H1 (cell line): Measurements from ENCODE around the gene EEF1AKMT1. TPM values are rescaled to one million over a fixed set of nuclear protein-coding genes. Genes with fewer than 3 reads are reported as not detected.

Source experiments
- CTCF ChIA-PET: fragments of 300-600 bp; sonication (Branson Sonifier 250); formaldehyde crosslinking; loops from one replicate; lab custom pipeline; 2021; ENCODE audit not compliant: partially characterized antibody; lab: Charles Lee
- POLR2A ChIA-PET: fragments of 300-600 bp; sonication (Branson Sonifier 250); formaldehyde crosslinking; loops from one replicate; lab custom pipeline; 2021; ENCODE audit warnings: inconsistent platforms; ENCODE audit not compliant: partially characterized antibody; lab: Charles Lee
- DNase-seq, 2 experiments: peaks; one replicate each; pipeline versions ENCODE4 v3.0.0 to v3.0.0-alpha.2; 2010 to 2022; ENCODE audit warnings: low spot score in 2 of 2, low read depth in 1 of 2, mixed read lengths in 1 of 2
- FAIRE-seq: peaks from 2 replicates; lab custom pipeline; 2011; peaks lifted over from hg19 to GRCh38; lab: Jason Lieb, UNC
- H2AFZ ChIP-seq: 2 replicates; pipeline ENCODE4 v1.8.1; 2012; ENCODE audit warnings: low read length, inconsistent platforms
- H2AK5ac ChIP-seq: 2 replicates; pipeline ENCODE4 v1.6.1; 2013; ENCODE audit warnings: low read depth, low read length
- H2BK120ac ChIP-seq: replicated peaks from 2 replicates; pipeline ENCODE3; 2013; ENCODE audit warnings: low read depth, low read length, inconsistent platforms
- H2BK12ac ChIP-seq: 2 replicates; pipeline ENCODE4 v1.6.1; 2013; ENCODE audit warnings: low read depth, low read length
- H2BK15ac ChIP-seq: 2 replicates; pipeline ENCODE4 v1.6.1; 2013; ENCODE audit warnings: low read length
- H2BK20ac ChIP-seq: 2 replicates; pipeline ENCODE4 v1.6.1; 2013; ENCODE audit warnings: low read length
- H2BK5ac ChIP-seq: 2 replicates; pipeline ENCODE4 v1.6.1; 2013; ENCODE audit warnings: low read depth, low read length
- H3K14ac ChIP-seq: 2 replicates; pipeline ENCODE4 v1.6.1; 2013; ENCODE audit warnings: inconsistent platforms; ENCODE audit not compliant: insufficient read length
- H3K18ac ChIP-seq: 2 replicates; pipeline ENCODE4 v1.6.1; 2013; ENCODE audit warnings: low read length; ENCODE audit errors: extremely low read depth
- H3K23ac ChIP-seq: 2 replicates; pipeline ENCODE4 v1.6.1; 2013; ENCODE audit warnings: inconsistent platforms; ENCODE audit not compliant: insufficient read length
- H3K23me2 ChIP-seq: 2 replicates; pipeline ENCODE4 v1.6.1; 2013; ENCODE audit warnings: low read depth, low read length
- H3K27ac ChIP-seq: 2 replicates; pipeline ENCODE4 v1.6.1; 2011; ENCODE audit warnings: low read depth, low read length, inconsistent platforms
- H3K27me3 ChIP-seq, 4 experiments: replicated peaks in 1 of 4; 1 replicate in 1 of 4; 2 replicates in 3 of 4; pipeline versions ENCODE4 v1.6.1 to v1.8.1; 2011 to 2013; ENCODE audit warnings: low read length in 3 of 4, mild to moderate bottlenecking in 3 of 4, inconsistent platforms in 2 of 4, mixed read lengths in 2 of 4, moderate library complexity in 1 of 4; ENCODE audit not compliant: control insufficient read depth in 3 of 4, insufficient read depth in 3 of 4; ENCODE audit errors: extremely low read depth in 1 of 4
- H3K36me3 ChIP-seq, 4 experiments: 2 replicates each; pipeline versions ENCODE4 v1.6.1 to v1.8.1; 2011 to 2013; ENCODE audit warnings: mild to moderate bottlenecking in 4 of 4, low read length in 3 of 4, moderate library complexity in 2 of 4, control low read depth in 1 of 4, inconsistent platforms in 1 of 4; ENCODE audit not compliant: insufficient read depth in 4 of 4, control insufficient read depth in 2 of 4
- H3K4ac ChIP-seq: replicated peaks from 2 replicates; pipeline ENCODE3; 2013; ENCODE audit warnings: low read length, low read depth, mixed read lengths, inconsistent platforms; ENCODE audit not compliant: insufficient read length
- H3K4me1 ChIP-seq, 4 experiments: replicated peaks in 1 of 4; 1 replicate in 1 of 4; 2 replicates in 3 of 4; pipeline versions ENCODE4 v1.6.1 to v1.8.1; 2011 to 2013; ENCODE audit warnings: low read length in 3 of 4, inconsistent platforms in 2 of 4, mixed read lengths in 1 of 4; ENCODE audit not compliant: insufficient read depth in 4 of 4, control insufficient read depth in 3 of 4
- H3K4me2 ChIP-seq, 2 experiments: 2 replicates each; pipeline versions ENCODE4 v1.6.1 to v1.8.1; 2011 to 2013; ENCODE audit warnings: low read depth in 2 of 2, low read length in 2 of 2, control low read depth in 1 of 2, inconsistent platforms in 1 of 2, mild to moderate bottlenecking in 1 of 2; ENCODE audit not compliant: insufficient read depth in 1 of 2
- H3K4me3 ChIP-seq, 4 experiments: fragments of 200-600, 300-600 bp in 1 of 4; sonication (generic), shearing (Covaris generic), sonication (Bioruptor Twin) in 1 of 4; 2 replicates each; pipeline versions ENCODE4 v1.5.1 to v1.8.1; 2011 to 2016; ENCODE audit warnings: low read length in 4 of 4, low read depth in 3 of 4, control low read depth in 2 of 4, inconsistent platforms in 2 of 4, mild to moderate bottlenecking in 2 of 4, mixed read lengths in 1 of 4, moderate library complexity in 1 of 4; ENCODE audit not compliant: insufficient read depth in 2 of 4; ENCODE audit errors: extremely low read depth in 1 of 4
- H3K56ac ChIP-seq: replicated peaks from 2 replicates; pipeline ENCODE3; 2013; ENCODE audit warnings: low read depth, mild to moderate bottlenecking, mixed read lengths, low read length, inconsistent platforms; ENCODE audit not compliant: insufficient read length
- H3K79me1 ChIP-seq: 2 replicates; pipeline ENCODE4 v1.6.1; 2013; ENCODE audit warnings: low read depth, low read length, control low read depth
- H3K79me2 ChIP-seq, 2 experiments: 2 replicates each; pipeline versions ENCODE4 v1.6.1 to v1.8.1; 2012 to 2013; ENCODE audit warnings: low read length in 2 of 2, mild to moderate bottlenecking in 2 of 2, inconsistent platforms in 1 of 2; ENCODE audit not compliant: insufficient read depth in 2 of 2, control insufficient read depth in 1 of 2
- H3K9ac ChIP-seq, 4 experiments: replicated peaks in 1 of 4; 1 replicate in 1 of 4; 2 replicates in 3 of 4; pipeline versions ENCODE4 v1.6.1 to v1.8.1; 2011 to 2013; ENCODE audit warnings: low read depth in 3 of 4, low read length in 3 of 4, control low read depth in 2 of 4, mild to moderate bottlenecking in 2 of 4, moderate library complexity in 2 of 4, inconsistent platforms in 1 of 4; ENCODE audit errors: extremely low read depth in 1 of 4
- H3K9me3 ChIP-seq, 2 experiments: 2 replicates each; pipeline versions ENCODE4 v1.6.1 to v1.8.1; 2012 to 2013; ENCODE audit warnings: mild to moderate bottlenecking in 2 of 2, moderate library complexity in 2 of 2, control low read depth in 1 of 2, inconsistent platforms in 1 of 2, low read depth in 1 of 2, low read length in 1 of 2, mixed read lengths in 1 of 2; ENCODE audit not compliant: insufficient read depth in 2 of 2
- H4K20me1 ChIP-seq, 2 experiments: replicated peaks in 1 of 2; 2 replicates each; pipeline versions ENCODE3 to v1.8.1; 2011 to 2013; ENCODE audit warnings: inconsistent platforms in 2 of 2, low read length in 2 of 2, mild to moderate bottlenecking in 1 of 2; ENCODE audit not compliant: insufficient read depth in 2 of 2, control insufficient read depth in 1 of 2
- H4K5ac ChIP-seq: 2 replicates; pipeline ENCODE4 v1.6.1; 2013; ENCODE audit warnings: low read length, low read depth, mixed read lengths, inconsistent platforms; ENCODE audit not compliant: insufficient read length
- H4K8ac ChIP-seq: 2 replicates; pipeline ENCODE4 v1.8.0; 2013; ENCODE audit warnings: mild to moderate bottlenecking, moderate library complexity, low read length, inconsistent platforms; ENCODE audit not compliant: insufficient read depth; ENCODE audit errors: extremely low read depth
- H4K91ac ChIP-seq: replicated peaks from 2 replicates; pipeline ENCODE3; 2013; ENCODE audit warnings: low read length, mixed read lengths, inconsistent platforms; ENCODE audit not compliant: insufficient read length
- CHD1 ChIP-seq: IDR thresholded peaks from 2 replicates; pipeline ENCODE4 v1.6.1; 2012; ENCODE audit warnings: low read depth, low read length, improper control_type of control experiment
- HDAC6 ChIP-seq: IDR thresholded peaks from one replicate; pipeline ENCODE4 v1.7.1; 2012; ENCODE audit warnings: low read depth, mild to moderate bottlenecking, inconsistent platforms, low read length, moderate library complexity
- SAP30 ChIP-seq: fragments of 300-600 bp; sonication (generic); IDR thresholded peaks from 2 replicates; pipeline ENCODE4 v1.7.1; 2012; ENCODE audit warnings: low read length, moderate library complexity, mild to moderate bottlenecking, inconsistent platforms; ENCODE audit not compliant: insufficient read depth, insufficient replicate concordance
- SIX5 ChIP-seq: IDR thresholded peaks from 2 replicates; pipeline ENCODE4 v1.6.1; 2011; ENCODE audit warnings: mild to moderate bottlenecking, low read depth, low read length
- TBP ChIP-seq: IDR thresholded peaks from 2 replicates; pipeline ENCODE4 v1.6.1; 2011; ENCODE audit warnings: low read depth, low read length, improper control_type of control experiment
- YY1 ChIP-seq: IDR thresholded peaks from 2 replicates; pipeline ENCODE4 v1.6.1; 2011; ENCODE audit warnings: low read depth, mild to moderate bottlenecking, low read length
- WGBS, 2 experiments: shearing (Covaris generic) in 1 of 2; methylation state at CpG; one replicate each; pipeline versions ENCODE4 v1.1.6 to v1.1.7; 2013 to 2015; ENCODE audit warnings: low lambda C conversion rate in 2 of 2, mixed read lengths in 2 of 2, inconsistent platforms in 1 of 2, low coverage in 1 of 2, missing lambda C conversion rate in 1 of 2; ENCODE audit not compliant: insufficient replicate concordance in 2 of 2, insufficient coverage in 1 of 2, insufficient read length in 1 of 2; ENCODE audit errors: extremely low coverage in 1 of 2, missing lambda C conversion rate in 1 of 2; 5-methylcytosine and 5-hydroxymethylcytosine counted together
- polyA plus RNA-seq, 7 experiments: library from polyadenylated mRNA; depleted of rRNA in 3 of 7; stranded (reverse) in 5 of 7; unstranded in 2 of 7; fragments of >200 nt in 5 of 7; fragments of 200-250 nt in 2 of 7; gene quantifications; 1 replicate in 5 of 7; 2 replicates in 1 of 7; 4 replicates in 1 of 7; pipeline versions ENCODE4 v1.2.1 to v1.2.3, GENCODE V29; 2011 to 2013; ENCODE audit warnings: missing spikeins in 2 of 7, mixed read lengths in 2 of 7
- total RNA-seq: library from RNA; stranded (reverse); fragmentation: NEBNext Ultra II Directional; extraction: Animal tissue kit (Norgen Biotek cat#: 25700); gene quantifications from 2 replicates; pipeline ENCODE4 v1.2.1, GENCODE V29; 2021

The EEF1AKMT1 gene
- total and polyA plus RNA-seq, 2 of the 8 experiments (the other 6 are each of a cell fraction or from before 2014, with no cell fraction given), result 3.1 to 4.1 TPM

GRCh38 chr13:20721058-20721453 lies 52.7 kb downstream of the EEF1AKMT1 start:
- Histone ChIP-seq H3K4me1 (peaks cover 0 to 3% (median 0%) of the 10 kb centered on the region in 4 experiments; a peak in 3 of 7 replicates), H4K91ac (no peak overlapping the region), H3K79me1 (no peaks in the 10 kb centered on the region; the same call in 1 of the 2 replicates), H2BK120ac (no peak overlapping the region), H3K23me2 (peaks cover 15% of the 10 kb centered on the region), H4K8ac (peak overlapping the region; percentile 14; the same call in 1 of the 2 replicates), H2BK15ac (no peak overlapping the region), H3K56ac (no peak overlapping the region), H2BK20ac (no peak overlapping the region), H3K36me3 (no peaks in the 10 kb centered on the region), H3K14ac (no peak overlapping the region), H3K23ac (no peak overlapping the region), H2AK5ac (no peak overlapping the region), H2BK12ac (no peak overlapping the region), H3K27me3 (peaks cover 2 to 29% (median 18%) of the 10 kb centered on the region in 4 experiments; a peak in 6 of 7 replicates), H3K4ac (no peak overlapping the region), H4K20me1 (peaks cover 0 to 10% of the 10 kb centered on the region in 2 experiments), H2BK5ac (no peak overlapping the region), H3K4me2 (peak overlapping the region; percentile 72 to 94), H3K9ac (no peak overlapping the region), H3K27ac (no peak overlapping the region), H4K5ac (no peak overlapping the region), H3K9me3 (no peaks in the 10 kb centered on the region; a peak in 1 of 4 replicates), H3K4me3 (peak overlapping the region in 3 of 4 experiments; percentile 61 to 68 (median 68); a peak in 4 of 8 replicates), H3K18ac (no peak overlapping the region), H2AFZ (no peak overlapping the region), H3K79me2 (no peaks in the 10 kb centered on the region)
- CTCF ChIA-PET, result interaction anchor here (1.3 to 1.9 kb wide), 4 partner anchors 9 to 111 kb away, joined by 3 to 4 read pairs (median 4); no protein-coding TSS in a partner anchor
- FAIRE-seq (no peak), DNase-seq (no peak)
- POLR2A ChIA-PET, result interaction anchor here (0.6 kb wide), 1 partner anchor 144 kb away, joined by 5 read pairs; no protein-coding TSS in a partner anchor
- no peak for TF ChIP-seq SIX5
- TF ChIP-seq TBP, result no peak
- no peak for TF ChIP-seq HDAC6
- no peak for TF ChIP-seq SAP30
- no peak for TF ChIP-seq CHD1
- TF ChIP-seq YY1, result no peak
- 73% methylated on average over 14 of the region's 16 CpGs; no CpG with 5 or more reads in 1 of the 2 experiments for WGBS, 2 experiments
